Heart right ventricle (tissue), 16 donors: ENCODE data around the gene DOLK. TPM values are rescaled to one million over a fixed set of nuclear protein-coding genes. Genes with fewer than 3 reads are reported as not detected.
A peak's percentile ranks its signal among the peaks of the same experiment; 100 is the strongest.

Experiments
- ATAC-seq, 8 donors: fragments of 200-7000 bp; cut with Tn5 transposase; one replicate each; pipeline ENCODE4 v1.9.1; 2020; ENCODE audit warnings: mild to moderate bottlenecking in 8 of 8, moderate library complexity in 8 of 8, moderate number of reproducible peaks in 1 of 8
- DNase-seq, 2 donors: peaks; one replicate each; pipeline ENCODE4 v3.0.0-alpha.2; 2020
- H3K27ac ChIP-seq, 10 donors: fragments of 200-600 bp; sonication (generic) in 2 of 10; one replicate each; pipeline versions ENCODE4 v1.5.0 to v1.8.0; 2020 to 2022; ENCODE audit warnings: mild to moderate bottlenecking in 3 of 10
- H3K27me3 ChIP-seq, 7 donors: fragments of 200-600 bp; one replicate each; pipeline ENCODE4 v1.8.0; 2021 to 2022; ENCODE audit warnings: mild to moderate bottlenecking in 2 of 7
- H3K36me3 ChIP-seq, 9 donors: fragments of 200-600 bp; sonication (generic) in 1 of 9; one replicate each; pipeline versions ENCODE4 v1.5.0 to v1.8.0; 2020 to 2022; ENCODE audit warnings: mild to moderate bottlenecking in 2 of 9
- H3K4me1 ChIP-seq, 9 donors: fragments of 200-600 bp; sonication (generic) in 1 of 9; one replicate each; pipeline versions ENCODE4 v1.5.0 to v1.8.0; 2020 to 2022; ENCODE audit warnings: mild to moderate bottlenecking in 4 of 9
- H3K4me3 ChIP-seq, 10 donors: fragments of 200-600 bp; sonication (generic) in 2 of 10; one replicate each; pipeline versions ENCODE4 v1.5.0 to v1.8.0; 2020 to 2022; ENCODE audit warnings: mild to moderate bottlenecking in 7 of 10, moderate library complexity in 2 of 10
- H3K9me3 ChIP-seq, 11 donors: fragments of 200-600 bp in 10 of 11; sonication (generic) in 2 of 11; one replicate each; pipeline versions ENCODE4 v1.5.0 to v1.8.0; 2013 to 2022; ENCODE audit warnings: mild to moderate bottlenecking in 2 of 11, control low read depth in 1 of 11, moderate library complexity in 1 of 11
- CTCF ChIP-seq, 9 donors: fragments of 200-600 bp; sonication (generic) in 2 of 9; IDR thresholded peaks; one replicate each; pipeline versions ENCODE4 v1.5.0 to v1.8.0; 2021 to 2022; ENCODE audit warnings: antibody characterized with exemption in 9 of 9, mild to moderate bottlenecking in 5 of 9, moderate library complexity in 1 of 9
- WGBS, 2 donors: extraction: QIAGEN DNeasy Blood & Tissue Kit; methylation state at CpG; one replicate each; pipeline ENCODE4 v1.1.7; 2013; ENCODE audit warnings: inconsistent platforms in 1 of 2; 5-methylcytosine and 5-hydroxymethylcytosine counted together
- intact Hi-C, 10 donors: fragments of 100-400 bp; cut with DNase I; formaldehyde crosslinking; loops; one replicate each; pipeline versions ENCODE4 v1.11.1 to v1.14.2; 2022
- polyA plus RNA-seq, 2 donors: library from polyadenylated mRNA; stranded (reverse); fragments of 200-250 nt; gene quantifications; one replicate each; pipeline ENCODE4 v1.2.3, GENCODE V29; 2013
- total RNA-seq, 10 donors: library from RNA; stranded (reverse); fragmentation: NEBNext Ultra II Directional in 3 of 10; extraction: Animal tissue kit (Norgen Biotek cat#: 25700) in 3 of 10; gene quantifications; one replicate each; pipeline versions ENCODE4 v1.2.1 to v1.2.4, GENCODE V29; 2021 to 2023
- donor health status: Arrhythmogenic right ventricular cardiomyopathy.
- donor health status: ischemic (EF 13 %, LVEDD 7.1; RV severe dilation, severe dysfunction).
- donor health status: healthy with polysubstance abuse.
- donor health status: DM: no; HTN: yes; CAD: no.
- donor health status: DM: no; HTN: no; CAD: no.
- donor health status: ischemic (EF 25% LVEDD 6.9; RV normal size, moderate dysfunction).
- donor health status: ischemic (EF 25% LVEDD 5.7; RV mildly dilated, moderate dysfunction).
- donor health status: healthy.
- donor health status: DM: yes; HTN: yes; CAD: no.
- donor health status: Ischemic cardiomyopathy.
- donor health status: ischemic (EF 35%, LVEDD 5.7; RV mildly dilated, moderate dysfunction).
- donor health status: nonischemic (EF 11% LVEDD 7.7; RV severe dilation, severe dysfunction).
- donor health status: DM: yes; HTN: yes; CAD: no.
- donor health status: PGD.
- donor health status: ischemic (EF 29% LVEDD 5.4; RV normal size, mild dysfunction).
- donor health status: nonischemic (EF 23%, LVEDD 6.1; RV moderate dilation, normal function).

DOLK gene
- total and polyA plus RNA-seq, 12 donors, result 5.0 to 14.2 (median 8.8) TPM

GRCh38 chr9:128921881-128922763 is 25.3 kb downstream of the DOLK start:
- Histone ChIP-seq H3K36me3 (peaks cover 0 to 24% (median 0%) of the 10 kb centered on the region in 9 donors), H3K27me3 (no peaks in the 10 kb centered on the region), H3K4me3 (peak overlapping the region; percentile 16 to 74 (median 62)), H3K4me1 (peaks cover 15 to 58% (median 46%) of the 10 kb centered on the region in 9 donors), H3K9me3 (no peaks in the 10 kb centered on the region), H3K27ac (peak overlapping the region; percentile 20 to 94 (median 87))
- intact Hi-C loops, result loop anchor here in 3 of 10 donors (1.0 to 5.0 kb wide), 3 partner anchors 39 to 40 kb away; partner anchors contain the start of genes LRRC8A (in 3 of the 3) and KYAT1 (in 1 of the 3)
- peak in 3 of 9 donors; percentile 18 to 27 (median 22) for TF ChIP-seq CTCF (IDR thresholded peaks at IDR 0.05)
- DNase-seq (peak; percentile 63 to 64), ATAC-seq (peak; percentile 66 to 81 (median 74))
- 13 to 14% methylated on average over 32 of the region's 32 CpGs for WGBS, 2 donors

- no peaks in the 10 kb centered on the region for H3K9me3 ChIP-seq
- peak in 7 of 8 donors; percentile 12 to 82 (median 52) for ATAC-seq
- DNase-seq, result peak; percentile 50 to 78
- peak within 1 kb of the TSS; percentile 16 to 74 (median 62) for H3K4me3 ChIP-seq
- WGBS, 2 donors, result 26 to 36% methylated on average over 13 of the region's 13 CpGs
- TF ChIP-seq CTCF (IDR thresholded peaks at IDR 0.05), result no peak
- intact Hi-C loops, result loop anchor here in 2 of 10 donors (1.0 to 5.0 kb wide), 2 partner anchors 38 kb away; partner anchors contain the start of genes LRRC8A (in 2 of the 2) and KYAT1 (in 1 of the 2)
- peak within 1 kb of the TSS; percentile 20 to 94 (median 87) for H3K27ac ChIP-seq
- peaks cover 27 to 74% (median 62%) of the 10 kb centered on the region in 9 donors for H3K4me1 ChIP-seq
- no peaks in the 10 kb centered on the region for H3K27me3 ChIP-seq
- peaks cover 0 to 37% (median 9%) of the 10 kb centered on the region in 9 donors for H3K36me3 ChIP-seq
These were observed 26.9 kb downstream of the DOLK start, which contains the start of gene PHYHD1 for GRCh38 chr9:128920381-128921058. PHYHD1 (plus strand) TSS chr9:128920982; CDS start chr9:128922324, 1,342 bp downstream.

GRCh38 chr9:128919402-128920089 is 27.9 kb downstream of the DOLK start:
- no peak for ATAC-seq
- Histone ChIP-seq H3K4me3 (no peak overlapping the region), H3K4me1 (peaks cover 29 to 84% (median 69%) of the 10 kb centered on the region in 9 donors), H3K9me3 (no peaks in the 10 kb centered on the region), H3K27me3 (no peaks in the 10 kb centered on the region), H3K36me3 (peaks cover 0 to 42% (median 9%) of the 10 kb centered on the region in 9 donors), H3K27ac (peak overlapping the region; percentile 6 to 94 (median 84))
- TF ChIP-seq CTCF (IDR thresholded peaks at IDR 0.05), result no peak
- DNase-seq, result no peak
- WGBS, 2 donors, result 80 to 81% methylated on average over 14 of the region's 14 CpGs
- intact Hi-C loops, result loop anchor here in 4 of 10 donors (1.0 to 5.0 kb wide), 2 partner anchors 37 kb away; partner anchors contain the start of genes LRRC8A (in 4 of the 4) and KYAT1 (in 3 of the 4)
